Right atrium auricular region (tissue), 2 donors: ENCODE data around the gene ALDH2. TPM values are rescaled to one million over a fixed set of nuclear protein-coding genes. Genes with fewer than 3 reads are reported as not detected.

ENCODE experiments used
- DNase-seq: peaks from one replicate; pipeline ENCODE4 v3.0.0-alpha.2; 2019; ENCODE audit warnings: low spot score
- H3K27ac ChIP-seq, 2 donors: fragments of 200-600 bp; sonication (generic); 1 replicate in 1 of 2; 2 replicates in 1 of 2; pipeline ENCODE4 v1.5.1; 2016 to 2019
- H3K27me3 ChIP-seq, 2 donors: fragments of 200-600 bp; sonication (generic); one replicate each; pipeline versions ENCODE4 v1.5.1 to v1.6.0; 2017 to 2019
- H3K36me3 ChIP-seq: fragments of 200-600 bp; sonication (generic); one replicate; pipeline ENCODE4 v1.5.1; 2016
- H3K4me1 ChIP-seq, 2 donors: fragments of 200-600 bp; sonication (generic); one replicate each; pipeline versions ENCODE4 v1.5.1 to v1.6.0; 2017 to 2019
- H3K4me3 ChIP-seq, 2 donors: fragments of 200-600 bp; sonication (generic); 1 replicate in 1 of 2; 2 replicates in 1 of 2; pipeline ENCODE4 v1.5.1; 2017 to 2019; ENCODE audit warnings: mild to moderate bottlenecking in 1 of 2, moderate library complexity in 1 of 2
- H3K9me3 ChIP-seq, 2 donors: fragments of 200-600 bp; sonication (generic); one replicate each; pipeline ENCODE4 v1.5.1; 2019
- CTCF ChIP-seq, 2 donors: fragments of 200-600 bp; sonication (generic); IDR thresholded peaks; one replicate each; pipeline ENCODE4 v1.5.1; 2019; ENCODE audit warnings: antibody characterized with exemption in 2 of 2
- total RNA-seq, 2 donors: library from RNA; depleted of rRNA; stranded (reverse); fragments of >200 nt; gene quantifications; one replicate each; pipeline ENCODE4 v1.1.0, GENCODE V29; 2016

The ALDH2 gene
- total RNA-seq, 2 donors from 2014 or later: 157 to 158 TPM

DNA sequence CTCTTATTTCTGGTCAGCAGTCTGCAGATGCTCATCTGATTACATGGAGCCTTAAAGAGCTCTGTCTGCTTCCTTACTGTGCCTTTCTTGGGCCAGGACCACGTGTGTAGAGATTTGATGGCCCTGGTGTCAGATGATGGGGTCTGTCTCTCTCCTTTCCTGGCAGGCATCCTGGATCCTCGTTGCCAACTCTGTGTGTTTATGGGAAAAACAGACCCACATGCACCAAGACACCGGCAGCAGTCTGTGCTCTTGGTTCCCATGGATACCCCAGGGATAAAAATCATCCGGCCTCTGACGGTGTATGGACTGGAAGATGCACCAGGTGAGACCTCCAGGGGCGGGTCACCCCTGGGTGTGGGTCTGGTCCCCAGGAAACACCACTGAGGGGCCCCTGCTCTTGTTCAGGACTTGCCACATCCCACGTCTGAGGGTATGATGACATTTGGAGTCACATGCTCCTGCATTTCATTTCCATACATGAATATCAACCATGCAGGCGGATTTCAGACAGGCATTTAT, 18.5 kb upstream of the ALDH2 start:
- H3K4me1 ChIP-seq: peaks cover 0 to 28% of the 10 kb centered on the region in 2 donors
- H3K9me3 ChIP-seq: no peaks in the 10 kb centered on the region
- no peak for DNase-seq
- no peaks in the 10 kb centered on the region for H3K27me3 ChIP-seq
- no peak for TF ChIP-seq CTCF (IDR thresholded peaks at IDR 0.05)
- peak overlapping the region; percentile 72 to 73 for H3K27ac ChIP-seq
- H3K36me3 ChIP-seq: peaks cover 39% of the 10 kb centered on the region
- no peak overlapping the region for H3K4me3 ChIP-seq

DNA sequence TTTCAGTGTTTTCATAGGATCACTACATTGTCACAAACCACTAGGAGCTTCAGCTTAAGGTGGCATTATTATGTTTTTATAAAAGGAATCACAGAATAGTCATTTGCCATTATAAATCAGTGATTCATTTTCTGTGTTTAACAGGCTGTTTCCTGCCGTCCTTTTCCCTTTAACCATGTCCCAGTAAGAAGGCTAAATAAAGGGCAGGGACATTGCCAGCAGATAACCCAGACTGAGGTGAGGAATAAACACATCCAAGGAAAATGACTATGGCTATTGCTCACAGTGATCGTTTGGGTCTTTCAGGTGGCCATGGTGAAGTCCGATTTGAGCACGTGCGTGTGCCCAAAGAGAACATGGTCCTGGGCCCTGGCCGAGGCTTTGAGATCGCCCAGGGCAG, 17.9 kb upstream of the ALDH2 start:
- TF ChIP-seq CTCF (IDR thresholded peaks at IDR 0.05): no peak
- Histone ChIP-seq H3K4me3 (no peak overlapping the region), H3K9me3 (no peaks in the 10 kb centered on the region), H3K27ac (peak overlapping the region; percentile 72 to 73), H3K27me3 (no peaks in the 10 kb centered on the region), H3K4me1 (peaks cover 0 to 34% of the 10 kb centered on the region in 2 donors), H3K36me3 (peaks cover 39% of the 10 kb centered on the region)
- no peak for DNase-seq

DNA sequence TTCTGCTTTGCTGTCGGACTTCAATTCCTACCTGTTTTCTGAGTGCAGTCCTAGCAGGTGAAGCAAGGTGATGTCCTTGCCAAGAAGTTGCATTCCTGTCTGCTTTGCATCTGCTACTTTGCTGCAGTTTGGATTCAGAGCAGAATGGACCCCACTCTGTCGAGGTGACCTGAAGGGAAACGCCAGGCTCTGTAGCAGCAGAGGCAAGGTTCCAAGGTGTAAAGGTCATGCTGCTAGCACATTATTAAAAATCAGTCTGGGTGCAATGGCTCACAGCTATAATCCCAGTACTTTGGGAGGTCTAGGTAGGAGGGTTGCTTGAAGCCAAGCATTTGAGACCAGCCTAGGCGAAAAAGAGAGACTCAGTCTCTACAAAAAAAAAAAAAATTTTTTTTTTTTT, 17.3 kb upstream of the ALDH2 start:
- peak overlapping the region; percentile 72 to 73 for H3K27ac ChIP-seq
- H3K36me3 ChIP-seq: peaks cover 35% of the 10 kb centered on the region

DNA sequence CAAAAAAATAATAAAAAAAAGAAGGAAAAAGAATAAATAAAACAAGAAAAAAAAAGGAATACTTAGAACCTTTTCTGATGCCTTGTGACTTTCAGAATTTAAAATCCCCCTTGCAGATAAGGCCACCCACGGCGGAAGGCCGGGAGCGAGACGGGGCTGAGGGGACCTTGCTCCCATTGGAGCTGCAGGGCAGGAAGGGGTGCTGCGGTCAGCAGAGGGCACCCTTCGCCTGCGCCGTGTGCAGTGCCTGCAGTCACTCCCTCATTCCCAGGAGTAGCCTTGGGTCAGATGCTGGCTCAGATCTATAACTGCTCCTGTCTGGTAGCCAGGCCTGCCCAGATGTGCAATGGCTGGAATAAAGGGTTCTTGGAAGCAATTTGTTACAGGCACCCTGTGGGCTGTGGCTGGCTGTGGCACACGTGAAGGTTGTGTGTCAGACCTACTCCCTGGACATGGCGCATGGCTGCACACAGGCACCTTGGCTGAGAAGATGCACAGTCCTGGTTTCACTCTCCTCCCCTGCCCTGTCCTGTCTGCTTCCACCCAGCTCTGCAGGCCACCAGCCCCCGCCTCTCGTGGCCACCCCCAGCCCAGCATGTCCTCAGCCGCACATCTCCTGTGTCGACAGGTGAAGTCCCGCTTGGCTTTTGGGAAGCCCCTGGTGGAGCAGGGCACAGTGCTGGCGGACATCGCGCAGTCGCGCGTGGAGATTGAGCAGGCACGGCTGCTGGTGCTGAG, 13.4 kb upstream of the ALDH2 start:
- H3K36me3 ChIP-seq: peaks cover 21% of the 10 kb centered on the region
- no peaks in the 10 kb centered on the region for H3K27me3 ChIP-seq
- peaks cover 0 to 52% of the 10 kb centered on the region in 2 donors for H3K4me1 ChIP-seq
- DNase-seq: peak; percentile 73
- no peaks in the 10 kb centered on the region for H3K9me3 ChIP-seq
- TF ChIP-seq CTCF (IDR thresholded peaks at IDR 0.05): peak; percentile 76 to 89
- no peak overlapping the region for H3K4me3 ChIP-seq
- peak overlapping the region; percentile 67 to 89 for H3K27ac ChIP-seq

More for the DNA sequence above, 17.3 kb upstream of the ALDH2 start:
- peaks cover 0 to 40% of the 10 kb centered on the region in 2 donors for H3K4me1 ChIP-seq
- H3K9me3 ChIP-seq: no peaks in the 10 kb centered on the region
- DNase-seq: no peak
- no peaks in the 10 kb centered on the region for H3K27me3 ChIP-seq
- TF ChIP-seq CTCF (IDR thresholded peaks at IDR 0.05): no peak
- no peak overlapping the region for H3K4me3 ChIP-seq

DNA sequence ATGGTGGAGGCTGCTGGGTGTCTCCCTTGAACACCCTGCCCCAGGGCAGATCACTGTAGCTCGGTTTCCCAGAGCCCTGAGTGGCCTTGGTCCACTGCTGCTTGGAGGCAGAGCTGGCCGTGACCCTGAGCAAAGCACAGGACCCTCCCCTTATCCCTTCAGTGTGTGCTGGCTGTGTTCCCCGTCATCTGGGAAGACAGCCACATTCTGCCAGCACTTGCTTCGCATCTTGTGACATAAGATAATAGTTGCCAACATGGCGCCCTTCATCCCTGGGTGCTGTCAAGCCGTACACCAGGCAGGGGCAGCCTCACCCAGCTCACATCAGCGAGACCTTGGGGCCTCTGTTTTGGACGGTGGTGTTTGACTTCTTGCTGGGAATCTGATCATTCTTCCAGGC, 12.1 kb upstream of the ALDH2 start:
- Histone ChIP-seq H3K9me3 (no peaks in the 10 kb centered on the region), H3K36me3 (peaks cover 12% of the 10 kb centered on the region), H3K27me3 (no peaks in the 10 kb centered on the region), H3K27ac (peak overlapping the region; percentile 67 to 89), H3K4me3 (no peak overlapping the region), H3K4me1 (peaks cover 0 to 51% of the 10 kb centered on the region in 2 donors)
- TF ChIP-seq CTCF (IDR thresholded peaks at IDR 0.05): no peak
- DNase-seq: no peak
